HepG2 (cell line): ENCODE data around the gene SINHCAF. TPM values are rescaled to one million over a fixed set of nuclear protein-coding genes. Genes with fewer than 3 reads are reported as not detected.
"Not testable (repeated sequence)": the region's sequence is repeated elsewhere in the genome, so short reads cannot be mapped to it uniquely, and the experiment has no call there.

Experiments
- ATAC-seq: fragments of 200-7000 bp; cut with Tn5 transposase; 3 replicates; pipeline ENCODE4 v1.9.1; 2020; ENCODE audit warnings: mild to moderate bottlenecking, moderate library complexity
- BruUV-seq: library from RNA; stranded (reverse); fragments of 400-500 nt; replicated peaks from 2 replicates; lab custom pipeline; 2021; lab: Mats Ljungman, UMichigan
- CTCF ChIA-PET: fragments of 300-600 bp; formaldehyde crosslinking; extraction: SDS; loops from one replicate; lab custom pipeline; 2021; ENCODE audit warnings: low total read pairs, inconsistent platforms, low intra/inter-chr PET ratio; lab: Yijun Ruan, JAX
- POLR2A ChIA-PET: fragments of 350-600 bp; sonication (Branson Sonifier 250); formaldehyde crosslinking; loops from one replicate; lab custom pipeline; 2020; ENCODE audit warnings: antibody characterized with exemption, inconsistent platforms; lab: Yijun Ruan, JAX
- DNase-seq: peaks from one replicate; pipeline ENCODE4 v3.0.0-alpha.2; 2015; ENCODE audit warnings: low spot score
- FAIRE-seq: peaks from 3 replicates; lab custom pipeline; 2011; peaks lifted over from hg19 to GRCh38; lab: Jason Lieb, UNC
- H2AFZ ChIP-seq: one replicate; pipeline ENCODE4 v1.6.1; 2011; ENCODE audit warnings: low read length, inconsistent platforms
- H3K27ac ChIP-seq: fragments of 300-600 bp; 3 replicates; pipeline ENCODE4 v1.8.0; 2011; ENCODE audit warnings: mixed run types, mild to moderate bottlenecking, mixed read lengths, low read length, inconsistent platforms; ENCODE audit not compliant: insufficient read depth; ENCODE audit errors: extremely low read length
- H3K27me3 ChIP-seq, 2 experiments: fragments of 200-600 bp in 1 of 2; 2 replicates in 1 of 2; 3 replicates in 1 of 2; pipeline versions ENCODE4 v1.6.0 to v1.8.0; 2011; ENCODE audit warnings: low read length in 2 of 2, mild to moderate bottlenecking in 2 of 2, moderate library complexity in 2 of 2, inconsistent platforms in 1 of 2; ENCODE audit not compliant: insufficient read depth in 2 of 2, control insufficient read depth in 1 of 2
- H3K36me3 ChIP-seq, 2 experiments: fragments of 200-600 bp in 1 of 2; replicated peaks in 1 of 2; 2 replicates in 1 of 2; 3 replicates in 1 of 2; pipeline versions ENCODE4 v1.5.1 to v1.8.0; 2011; ENCODE audit warnings: low read length in 2 of 2, inconsistent platforms in 1 of 2; ENCODE audit not compliant: insufficient read depth in 2 of 2, control insufficient read depth in 1 of 2
- H3K4me1 ChIP-seq: 2 replicates; pipeline ENCODE4 v1.5.1; 2012; ENCODE audit warnings: low read length, inconsistent platforms; ENCODE audit not compliant: insufficient read depth
- H3K4me2 ChIP-seq: 2 replicates; pipeline ENCODE4 v1.6.0; 2011; ENCODE audit warnings: low read depth, low read length, inconsistent platforms
- H3K4me3 ChIP-seq, 3 experiments: fragments of 200-600 bp in 1 of 3; sonication (generic), shearing (Covaris generic) in 1 of 3; replicated peaks in 1 of 3; 2 replicates each; pipeline ENCODE4 v1.5.1; 2011 to 2016; ENCODE audit warnings: low read length in 3 of 3, inconsistent platforms in 2 of 3, low read depth in 2 of 3, mild to moderate bottlenecking in 2 of 3, control low read depth in 1 of 3, mixed read lengths in 1 of 3; ENCODE audit not compliant: insufficient read depth in 1 of 3
- H3K79me2 ChIP-seq: one replicate; pipeline ENCODE4 v1.6.1; 2011; ENCODE audit warnings: low read length, inconsistent platforms; ENCODE audit not compliant: insufficient read depth
- H3K9ac ChIP-seq: 2 replicates; pipeline ENCODE4 v1.6.0; 2011; ENCODE audit warnings: mild to moderate bottlenecking, low read depth, low read length, inconsistent platforms; ENCODE audit not compliant: insufficient read depth
- H3K9me3 ChIP-seq: 2 replicates; pipeline ENCODE4 v1.5.1; 2012; ENCODE audit warnings: mild to moderate bottlenecking, low read length
- H4K20me1 ChIP-seq: 2 replicates; pipeline ENCODE4 v1.6.0; 2011; ENCODE audit warnings: inconsistent platforms, mild to moderate bottlenecking, low read length, moderate library complexity; ENCODE audit not compliant: insufficient read depth
- BORCS8-MEF2B ChIP-seq: sonication (generic); formaldehyde crosslinking; IDR thresholded peaks from 2 replicates; pipeline ENCODE4 v1.8.0; 2022; ENCODE audit warnings: mild to moderate bottlenecking, missing genetic modification reagents
- CREB1 ChIP-seq, 2 experiments: fragments of 450-650 bp in 1 of 2; IDR thresholded peaks; 2 replicates each; pipeline ENCODE4 v1.6.1; 2016 to 2017; ENCODE audit warnings: control low read depth in 1 of 2, mild to moderate bottlenecking in 1 of 2, missing compliant biosample characterization in 1 of 2, missing genetic modification characterization in 1 of 2
- ONECUT2 ChIP-seq: sonication (generic); formaldehyde crosslinking; IDR thresholded peaks from 2 replicates; pipeline ENCODE4 v1.4.0; 2020; ENCODE audit warnings: missing genetic modification reagents
- TAF15 ChIP-seq: fragments of 200-400 bp; formaldehyde crosslinking; IDR thresholded peaks from one replicate; pipeline ENCODE4 v1.6.1; 2018; ENCODE audit warnings: mild to moderate bottlenecking, low read depth, low read length; ENCODE audit not compliant: poor library complexity, severe bottlenecking
- ZSCAN30 ChIP-seq: sonication (generic); formaldehyde crosslinking; IDR thresholded peaks from 2 replicates; pipeline ENCODE4 v1.5.0; 2020; ENCODE audit warnings: mild to moderate bottlenecking, missing genetic modification reagents
- WGBS: methylation state at CpG from one replicate; pipeline ENCODE4 v1.1.6; 2017; ENCODE audit warnings: low lambda C conversion rate; 5-methylcytosine and 5-hydroxymethylcytosine counted together
- in situ Hi-C: cut with HindIII; loops from 2 replicates; pipeline ENCODE4 v1.10.0; 2017; ENCODE audit warnings: low pct_unique_long_range_greater_than_20kb; ENCODE audit not compliant: extremely low pct_ligation_motif_present
- intact Hi-C: fragments of 100-400 bp; cut with micrococcal nuclease; formaldehyde crosslinking; loops from one replicate; pipeline ENCODE4 v1.10.0; 2022; ENCODE audit not compliant: unreplicated experiment
- polyA plus RNA-seq, 8 experiments: library from polyadenylated mRNA; depleted of rRNA in 3 of 8; stranded (reverse) in 7 of 8; unstranded in 1 of 8; fragments of >200 nt; fragmentation: Illumina TruSeq in 4 of 8; extraction: Trizol in 4 of 8; gene quantifications; 2 replicates each; pipeline versions ENCODE4 v1.2.1 to v1.2.3, GENCODE V29; 2011 to 2016; ENCODE audit warnings: low read depth in 4 of 8, missing spikeins in 1 of 8, mixed read lengths in 1 of 8; ENCODE audit not compliant: insufficient read depth in 1 of 8
- total RNA-seq, 5 experiments: library from RNA; depleted of rRNA; stranded (reverse); fragments of >200 nt; fragmentation: Illumina TruSeq; extraction: Trizol; gene quantifications; 2 replicates each; pipeline ENCODE4 v1.2.3, GENCODE V29; 2016; ENCODE audit warnings: low read depth in 1 of 5
- TF ChIP-seq, protein P1 (sequence below): sonication (generic); formaldehyde crosslinking; IDR thresholded peaks from 2 replicates; pipeline ENCODE4 v1.5.1; 2020; ENCODE audit warnings: missing genetic modification reagents, mild to moderate bottlenecking, borderline replicate concordance

The SINHCAF gene
- total and polyA plus RNA-seq, 2 of the 13 experiments (the other 11 are each of a cell fraction or from before 2014, with no cell fraction given): 54.6 to 97.8 TPM

DNA sequence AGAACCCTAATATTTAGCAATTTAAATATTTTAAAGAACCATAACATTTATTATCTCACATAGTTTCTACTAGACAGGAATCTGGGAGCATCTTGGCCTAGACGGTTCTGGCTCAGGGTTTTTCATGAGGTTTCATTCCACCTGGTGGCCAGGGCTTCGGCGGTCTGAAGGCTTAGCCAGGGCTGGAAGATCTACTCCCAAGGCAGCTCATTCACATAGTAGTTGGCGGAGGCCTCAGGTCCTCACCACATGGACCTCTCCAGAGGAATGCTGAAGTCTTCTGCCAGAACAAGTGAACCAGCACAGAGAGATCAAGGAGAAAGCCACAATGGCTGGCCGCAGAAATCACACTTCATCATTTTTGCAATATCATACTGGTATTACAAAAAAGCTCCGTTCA lies 68.2 kb downstream of the SINHCAF start (continued):
- TF ChIP-seq ONECUT2 (CRISPR knock-in tag) (no peak), CREB1 (IDR thresholded peaks at IDR 0.05) (no peak), CREB1 (CRISPR knock-in tag; IDR thresholded peaks at IDR 0.05) (no peak), TAF15 (no peak), ZSCAN30 (CRISPR knock-in tag) (no peak), BORCS8-MEF2B (CRISPR knock-in tag) (no peak)
- TF ChIP-seq, protein P1, sequence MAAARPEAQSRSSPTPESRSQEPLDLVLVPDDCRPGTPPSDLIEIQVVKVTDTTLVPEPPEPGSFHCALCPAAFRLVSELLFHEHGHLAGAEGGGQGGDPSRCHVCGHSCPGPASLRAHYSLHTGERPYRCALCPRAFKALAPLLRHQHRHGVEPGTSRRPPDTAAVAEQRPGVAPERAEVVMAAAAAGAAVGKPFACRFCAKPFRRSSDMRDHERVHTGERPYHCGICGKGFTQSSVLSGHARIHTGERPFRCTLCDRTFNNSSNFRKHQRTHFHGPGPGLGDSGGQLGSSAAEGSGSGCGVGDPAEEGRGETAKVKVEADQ (CRISPR knock-in tag): no peak

DNA sequence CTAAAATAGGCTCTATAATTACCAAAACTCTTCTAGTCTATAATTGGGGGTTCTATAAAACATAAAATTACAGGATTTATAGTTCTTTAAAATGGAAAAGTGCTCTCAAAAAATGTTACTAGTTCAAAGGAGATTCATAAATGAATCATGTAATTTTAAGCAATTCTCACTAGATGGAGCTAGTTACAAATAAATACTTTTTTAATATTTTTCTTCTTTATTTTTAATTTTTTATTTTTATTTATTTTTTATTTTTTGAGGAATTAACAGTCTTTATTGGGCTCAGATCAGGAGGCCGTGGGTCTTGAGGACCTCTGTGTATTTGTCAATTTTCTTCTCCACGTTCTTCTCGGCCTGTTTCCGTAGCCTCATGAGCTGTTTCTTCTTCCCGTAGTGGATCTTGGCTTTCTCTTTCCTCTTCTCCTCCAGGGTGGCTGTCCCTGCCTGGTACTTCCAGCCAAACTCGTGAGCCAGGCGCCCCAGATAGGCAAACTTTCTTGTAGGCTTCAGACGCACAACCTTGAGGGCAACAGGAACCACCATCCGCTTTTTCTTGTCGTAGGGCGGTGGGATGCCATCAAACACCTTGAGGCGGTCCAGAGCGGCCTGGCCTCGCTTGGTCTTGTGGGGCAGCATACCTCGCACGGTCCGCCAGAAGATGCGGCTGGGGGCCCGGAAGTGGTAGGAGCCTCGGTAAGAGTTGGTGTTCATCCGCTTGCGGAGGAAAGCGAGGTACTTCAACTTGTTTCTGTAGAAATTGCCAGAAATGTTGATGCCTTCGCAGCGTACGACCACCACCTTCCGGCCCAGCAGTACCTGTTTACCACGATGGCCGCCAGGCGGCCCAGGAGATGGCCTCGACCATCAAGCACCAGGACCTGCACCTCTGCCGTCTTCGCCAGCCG lies 74.0 kb downstream of the SINHCAF start:
- not testable (repeated sequence) for FAIRE-seq
- WGBS: 73% methylated on average over 32 of the region's 34 CpGs

More for the DNA sequence above, 74.0 kb downstream of the SINHCAF start:
- H3K27me3 ChIP-seq, H3K36me3 ChIP-seq, BruUV-seq, H4K20me1 ChIP-seq, H3K4me3 ChIP-seq, DNase-seq, H3K4me1 ChIP-seq, ATAC-seq, H3K4me2 ChIP-seq, H3K79me2 ChIP-seq, H3K9me3 ChIP-seq, H2AFZ ChIP-seq, H3K9ac ChIP-seq, H3K27ac ChIP-seq: not testable (repeated sequence)
- intact Hi-C loops: loop anchor here (10.0 kb wide), 1 partner anchor 383 kb away; no protein-coding TSS in a partner anchor
- POLR2A ChIA-PET: interaction anchor here (0.6 kb wide), 1 partner anchor 88 kb away, joined by 3 read pairs; no protein-coding TSS in a partner anchor
- CTCF ChIA-PET: interaction anchor here (1.6 kb wide), 1 partner anchor 20 kb away, joined by 7 read pairs; no protein-coding TSS in a partner anchor
- in situ Hi-C loops: loop anchor here (10.0 kb wide), 1 partner anchor 383 kb away; no protein-coding TSS in a partner anchor
